ENCODE measurements around the gene TUBA4B.

GRCh38 chr2:219221957-219222518 is 31.0 kb upstream of the TUBA4B start:
- no peak for TF ChIP-seq EZH2 (IDR thresholded peaks at IDR 0.05; ENCODE audit: insufficient read depth, poor library complexity, severe bottlenecking)
- TF ChIP-seq EZH2phosphoT487 (IDR thresholded peaks at IDR 0.05; ENCODE audit: insufficient read depth, low read depth), result no peak

Data from GM23248 (cell line).